HepG2 (cell line): ENCODE results near the gene PPP1R8. TPM values are rescaled to one million over a fixed set of nuclear protein-coding genes. Genes with fewer than 3 reads are reported as not detected.

Experiments used
- ATAC-seq: fragments of 200-7000 bp; cut with Tn5 transposase; 3 replicates; pipeline ENCODE4 v1.9.1; 2020; ENCODE audit warnings: mild to moderate bottlenecking, moderate library complexity
- BruUV-seq: library from RNA; stranded (reverse); fragments of 400-500 nt; replicated peaks from 2 replicates; lab custom pipeline; 2021; lab: Mats Ljungman, UMichigan
- CTCF ChIA-PET: fragments of 300-600 bp; formaldehyde crosslinking; extraction: SDS; loops from one replicate; lab custom pipeline; 2021; ENCODE audit warnings: low total read pairs, inconsistent platforms, low intra/inter-chr PET ratio; lab: Yijun Ruan, JAX
- POLR2A ChIA-PET: fragments of 350-600 bp; sonication (Branson Sonifier 250); formaldehyde crosslinking; loops from one replicate; lab custom pipeline; 2020; ENCODE audit warnings: antibody characterized with exemption, inconsistent platforms; lab: Yijun Ruan, JAX
- DNase-seq: peaks from one replicate; pipeline ENCODE4 v3.0.0-alpha.2; 2015; ENCODE audit warnings: low spot score
- FAIRE-seq: peaks from 3 replicates; lab custom pipeline; 2011; peaks lifted over from hg19 to GRCh38; lab: Jason Lieb, UNC
- H2AFZ ChIP-seq: one replicate; pipeline ENCODE4 v1.6.1; 2011; ENCODE audit warnings: low read length, inconsistent platforms
- H3K27ac ChIP-seq: fragments of 300-600 bp; 3 replicates; pipeline ENCODE4 v1.8.0; 2011; ENCODE audit warnings: mixed run types, mild to moderate bottlenecking, mixed read lengths, low read length, inconsistent platforms; ENCODE audit not compliant: insufficient read depth; ENCODE audit errors: extremely low read length
- H3K27me3 ChIP-seq, 2 experiments: fragments of 200-600 bp in 1 of 2; 2 replicates in 1 of 2; 3 replicates in 1 of 2; pipeline versions ENCODE4 v1.6.0 to v1.8.0; 2011; ENCODE audit warnings: low read length in 2 of 2, mild to moderate bottlenecking in 2 of 2, moderate library complexity in 2 of 2, inconsistent platforms in 1 of 2; ENCODE audit not compliant: insufficient read depth in 2 of 2, control insufficient read depth in 1 of 2
- H3K36me3 ChIP-seq, 2 experiments: fragments of 200-600 bp in 1 of 2; replicated peaks in 1 of 2; 2 replicates in 1 of 2; 3 replicates in 1 of 2; pipeline versions ENCODE4 v1.5.1 to v1.8.0; 2011; ENCODE audit warnings: low read length in 2 of 2, inconsistent platforms in 1 of 2; ENCODE audit not compliant: insufficient read depth in 2 of 2, control insufficient read depth in 1 of 2
- H3K4me1 ChIP-seq: 2 replicates; pipeline ENCODE4 v1.5.1; 2012; ENCODE audit warnings: low read length, inconsistent platforms; ENCODE audit not compliant: insufficient read depth
- H3K4me2 ChIP-seq: 2 replicates; pipeline ENCODE4 v1.6.0; 2011; ENCODE audit warnings: low read depth, low read length, inconsistent platforms
- H3K4me3 ChIP-seq, 3 experiments: fragments of 200-600 bp in 1 of 3; sonication (generic), shearing (Covaris generic) in 1 of 3; replicated peaks in 1 of 3; 2 replicates each; pipeline ENCODE4 v1.5.1; 2011 to 2016; ENCODE audit warnings: low read length in 3 of 3, inconsistent platforms in 2 of 3, low read depth in 2 of 3, mild to moderate bottlenecking in 2 of 3, control low read depth in 1 of 3, mixed read lengths in 1 of 3; ENCODE audit not compliant: insufficient read depth in 1 of 3
- H3K79me2 ChIP-seq: one replicate; pipeline ENCODE4 v1.6.1; 2011; ENCODE audit warnings: low read length, inconsistent platforms; ENCODE audit not compliant: insufficient read depth
- H3K9ac ChIP-seq: 2 replicates; pipeline ENCODE4 v1.6.0; 2011; ENCODE audit warnings: mild to moderate bottlenecking, low read depth, low read length, inconsistent platforms; ENCODE audit not compliant: insufficient read depth
- H3K9me3 ChIP-seq: 2 replicates; pipeline ENCODE4 v1.5.1; 2012; ENCODE audit warnings: mild to moderate bottlenecking, low read length
- H4K20me1 ChIP-seq: 2 replicates; pipeline ENCODE4 v1.6.0; 2011; ENCODE audit warnings: inconsistent platforms, mild to moderate bottlenecking, low read length, moderate library complexity; ENCODE audit not compliant: insufficient read depth
- CHD4 ChIP-seq: fragments of 200-600 bp; sonication (generic); IDR thresholded peaks from 2 replicates; pipeline ENCODE4 v1.7.0; 2017; ENCODE audit warnings: mild to moderate bottlenecking, low read length, borderline replicate concordance
- GABPB1 ChIP-seq: IDR thresholded peaks from 2 replicates; pipeline ENCODE4 v1.6.1; 2016; ENCODE audit warnings: mild to moderate bottlenecking, missing genetic modification reagents, moderate library complexity, missing compliant biosample characterization
- KDM1A ChIP-seq: IDR thresholded peaks from 2 replicates; pipeline ENCODE4 v1.6.1; 2016; ENCODE audit warnings: missing compliant biosample characterization
- MAFF ChIP-seq: IDR thresholded peaks from 2 replicates; pipeline ENCODE4 v1.6.1; 2011; ENCODE audit warnings: low read depth, low read length, improper control_type of control experiment
- ZNF629 ChIP-seq: sonication (generic); formaldehyde crosslinking; conservative IDR thresholded peaks from 2 replicates; pipeline ENCODE4 v1.5.0; 2020; ENCODE audit warnings: missing genetic modification reagents
- WGBS: methylation state at CpG from one replicate; pipeline ENCODE4 v1.1.6; 2017; ENCODE audit warnings: low lambda C conversion rate; 5-methylcytosine and 5-hydroxymethylcytosine counted together
- in situ Hi-C: cut with HindIII; loops from 2 replicates; pipeline ENCODE4 v1.10.0; 2017; ENCODE audit warnings: low pct_unique_long_range_greater_than_20kb; ENCODE audit not compliant: extremely low pct_ligation_motif_present
- intact Hi-C: fragments of 100-400 bp; cut with micrococcal nuclease; formaldehyde crosslinking; loops from one replicate; pipeline ENCODE4 v1.10.0; 2022; ENCODE audit not compliant: unreplicated experiment
- polyA plus RNA-seq, 8 experiments: library from polyadenylated mRNA; depleted of rRNA in 3 of 8; stranded (reverse) in 7 of 8; unstranded in 1 of 8; fragments of >200 nt; fragmentation: Illumina TruSeq in 4 of 8; extraction: Trizol in 4 of 8; gene quantifications; 2 replicates each; pipeline versions ENCODE4 v1.2.1 to v1.2.3, GENCODE V29; 2011 to 2016; ENCODE audit warnings: low read depth in 4 of 8, missing spikeins in 1 of 8, mixed read lengths in 1 of 8; ENCODE audit not compliant: insufficient read depth in 1 of 8
- total RNA-seq, 5 experiments: library from RNA; depleted of rRNA; stranded (reverse); fragments of >200 nt; fragmentation: Illumina TruSeq; extraction: Trizol; gene quantifications; 2 replicates each; pipeline ENCODE4 v1.2.3, GENCODE V29; 2016; ENCODE audit warnings: low read depth in 1 of 5

PPP1R8 gene
- total and polyA plus RNA-seq, 2 of the 13 experiments (the other 11 are each of a cell fraction or from before 2014, with no cell fraction given), result 38.3 to 62.2 TPM

- Histone ChIP-seq H3K4me3 (no peak overlapping the region), H3K4me1 (peaks cover under 1% of the 10 kb centered on the region; the same call in 1 of the 2 replicates), H3K9ac (no peak overlapping the region), H3K27me3 (no peaks in the 10 kb centered on the region), H3K9me3 (no peaks in the 10 kb centered on the region), H2AFZ (no peak overlapping the region), H4K20me1 (no peaks in the 10 kb centered on the region), H3K4me2 (no peak overlapping the region), H3K27ac (no peak overlapping the region), H3K79me2 (no peaks in the 10 kb centered on the region), H3K36me3 (peaks cover 12 to 54% of the 10 kb centered on the region in 2 experiments)
- ChIA-PET POLR2A (no interaction called here), CTCF (no interaction called here)
- intact Hi-C loops, result no loop called here
- TF ChIP-seq MAFF, result no peak
- ATAC-seq (no peak; the same call in 2 of the 3 replicates), FAIRE-seq (no peak), DNase-seq (no peak)
- WGBS, result 100% methylated on average over 7 of the region's 7 CpGs
- BruUV-seq, result no TSS peak
- in situ Hi-C loops, result loop anchor here (10.0 kb wide), 1 partner anchor 85 kb away; the partner anchor contains the start of gene SMPDL3B
These were observed 19.4 kb downstream of the PPP1R8 start for GRCh38 chr1:27849951-27850350.

GRCh38 chr1:27855085-27855484 lies 24.5 kb downstream of the PPP1R8 start:
- ATAC-seq (no peak), FAIRE-seq (no peak), DNase-seq (no peak)
- no peaks in the 10 kb centered on the region for H4K20me1 ChIP-seq
- CTCF ChIA-PET, result no interaction called here
- H3K4me3 ChIP-seq, result no peak overlapping the region
- H3K27me3 ChIP-seq, result peaks cover 0 to 3% of the 10 kb centered on the region in 2 experiments; a peak in 1 of 5 replicates
- peaks cover 28% of the 10 kb centered on the region for H3K4me1 ChIP-seq
- BruUV-seq, result no TSS peak
- intact Hi-C loops, result loop anchor here (5.0 kb wide), 1 partner anchor 167 kb away; no protein-coding TSS in a partner anchor
- H3K9ac ChIP-seq, result no peak overlapping the region
- no peaks in the 10 kb centered on the region for H3K9me3 ChIP-seq
- H3K79me2 ChIP-seq, result no peaks in the 10 kb centered on the region
- no peak overlapping the region for H2AFZ ChIP-seq
- TF ChIP-seq KDM1A (CRISPR knock-in tag), result 0 out of 2 replicates have a peak, but pooled peaks have one; percentile 23
- TF ChIP-seq CHD4, result peak; percentile 88
- TF ChIP-seq GABPB1, result no peak
- peak; percentile 91 for TF ChIP-seq ZNF629 (CRISPR knock-in tag)
- H3K4me2 ChIP-seq, result no peak overlapping the region
- 65% methylated on average over 6 of the region's 6 CpGs for WGBS
- POLR2A ChIA-PET, result no interaction called here
- H3K36me3 ChIP-seq, result peaks cover 2 to 17% of the 10 kb centered on the region in 2 experiments
- H3K27ac ChIP-seq, result no peak overlapping the region
- in situ Hi-C loops, result loop anchor here (5.0 to 10.0 kb wide), 2 partner anchors 80 to 122 kb away; partner anchors contain the start of gene SMPDL3B
